HG02970 (cell line): ENCODE measurements around the gene GORASP1.

Source experiments
- ATAC-seq: cut with Tn5 transposase; IDR thresholded peaks from one replicate; pipeline ENCODE4 v1.9.1; 2021; ENCODE audit warnings: mild to moderate bottlenecking, moderate library complexity, moderate number of reproducible peaks; ENCODE audit not compliant: unreplicated experiment, low FRiP score

Gene GORASP1

GRCh38 chr3:39126532-39127071 is 19.2 kb upstream of the GORASP1 start:
- no peak for ATAC-seq

GRCh38 chr3:39125841-39126500 is 18.5 kb upstream of the GORASP1 start:
- ATAC-seq = no peak

DNA sequence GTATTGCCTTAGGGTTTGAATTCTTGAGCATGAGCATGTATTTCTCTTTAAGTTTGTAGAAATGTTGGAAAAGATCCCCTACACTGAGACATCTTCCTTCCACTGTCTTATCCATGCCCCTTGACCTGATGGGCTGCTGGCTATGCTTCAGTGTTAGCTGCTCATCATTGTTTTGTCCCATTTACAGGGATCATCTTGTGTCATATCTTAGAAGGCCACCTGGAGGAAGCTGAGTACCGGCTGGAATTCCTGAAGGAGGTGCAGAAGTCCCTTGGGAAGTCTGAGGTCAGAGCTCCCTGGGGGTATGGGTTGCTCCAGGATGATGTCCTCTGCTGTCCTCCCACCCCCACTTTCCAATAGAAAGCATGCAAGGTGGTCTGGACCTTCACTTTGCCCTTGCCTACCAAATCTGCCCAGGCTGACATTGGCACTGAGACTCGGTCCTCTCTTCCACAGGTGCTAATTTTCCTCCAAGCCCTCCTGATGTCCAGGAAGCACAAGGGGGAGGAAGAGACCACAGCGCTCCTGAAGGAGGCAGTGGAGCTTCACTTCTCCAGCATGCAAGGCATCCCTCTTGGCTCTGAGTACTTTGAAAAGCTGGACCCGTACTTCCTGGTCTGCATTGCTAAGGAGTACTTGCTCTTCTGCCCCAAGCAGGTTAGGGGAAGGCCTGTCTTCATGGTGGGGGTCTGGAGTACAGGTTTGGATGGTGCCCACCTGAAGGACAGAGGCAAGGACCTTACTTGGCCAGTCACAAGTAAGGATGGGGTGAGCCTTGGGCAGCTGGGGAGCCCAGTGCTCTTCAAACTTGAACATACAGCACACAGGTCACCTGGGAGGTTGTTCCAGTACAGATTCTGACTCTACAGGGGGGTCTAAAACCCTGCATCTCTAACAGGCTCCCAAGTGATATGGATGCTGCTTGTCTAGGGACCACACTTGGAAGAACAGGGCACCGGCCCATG is 17.7 kb upstream of the GORASP1 start:
- ATAC-seq = no peak

GRCh38 chr3:39122813-39123212 is 15.4 kb upstream of the GORASP1 start:
- no peak for ATAC-seq

DNA sequence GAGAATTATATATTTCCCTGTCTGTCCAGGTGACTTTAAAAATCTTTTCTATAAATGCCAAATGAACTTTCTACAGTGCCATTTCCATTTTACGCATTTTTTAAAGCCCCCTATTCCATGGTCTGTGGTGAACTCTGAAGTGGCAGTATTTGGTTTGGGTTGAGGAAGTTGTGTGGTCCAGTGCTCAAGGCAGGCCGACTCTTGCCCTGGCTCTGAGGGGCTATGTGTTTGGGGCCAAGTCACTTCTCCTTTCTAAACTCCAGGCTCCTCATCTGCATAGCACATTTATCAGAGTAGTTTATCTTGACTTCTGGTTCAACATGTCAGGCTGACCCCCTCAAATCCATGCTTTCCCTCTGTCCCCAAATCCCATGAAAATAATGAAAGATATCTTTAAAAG is 14.2 kb upstream of the GORASP1 start:
- no peak for ATAC-seq

DNA sequence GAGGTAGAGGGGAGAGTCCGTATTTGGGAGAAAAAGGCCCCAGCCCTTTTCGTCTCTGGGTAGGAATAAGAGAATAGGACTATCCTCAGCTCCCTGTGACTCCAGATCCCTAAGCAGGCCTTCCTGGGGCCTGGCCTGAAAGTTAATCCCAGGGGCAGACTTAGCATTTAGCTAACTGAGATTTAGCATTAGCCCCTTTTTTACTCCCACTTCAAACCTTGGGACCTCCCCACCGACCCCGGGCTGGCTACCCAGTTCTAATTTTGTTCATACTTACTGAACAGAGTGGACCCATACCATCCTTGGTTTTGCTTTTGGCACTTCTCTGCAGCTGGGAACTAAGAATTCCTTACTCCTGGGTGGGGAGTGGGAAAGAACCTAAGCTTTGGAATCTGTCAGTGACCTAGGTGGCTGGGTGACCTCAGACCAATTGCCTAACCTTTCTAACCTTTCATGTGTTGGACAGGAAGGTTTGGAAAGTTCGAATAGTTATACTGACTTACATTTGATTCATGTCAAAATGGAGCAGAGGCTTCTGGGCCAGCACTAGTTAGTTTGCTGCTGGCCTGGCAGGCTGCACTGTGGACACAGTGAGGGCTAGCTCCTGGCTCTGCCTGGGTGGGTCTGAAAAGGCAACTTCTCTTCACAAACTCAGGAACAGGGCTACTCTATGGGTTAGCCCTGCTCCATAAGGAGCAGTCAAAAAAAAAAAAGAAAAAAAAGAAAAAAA is 11.7 kb upstream of the GORASP1 start:
- no peak for ATAC-seq

DNA sequence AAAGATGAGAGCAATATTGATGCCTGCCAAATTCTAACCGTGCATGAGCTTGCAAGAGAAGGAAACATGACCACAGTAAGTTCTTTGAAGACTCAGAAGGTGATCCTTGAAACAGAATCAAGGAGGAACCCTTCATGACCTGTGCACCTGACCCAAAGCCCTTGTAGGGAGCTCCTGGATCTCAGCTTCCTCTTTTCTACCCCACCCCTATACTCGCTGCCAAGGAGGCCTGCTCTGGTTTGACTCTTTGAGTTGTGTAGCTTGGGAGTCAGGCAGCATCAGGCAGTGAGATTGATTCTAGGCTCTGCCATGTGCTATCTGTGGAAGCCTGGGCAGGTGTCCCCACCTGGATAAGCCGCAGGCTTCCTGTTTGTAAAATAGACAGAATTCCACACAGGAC is 10.7 kb upstream of the GORASP1 start:
- no peak for ATAC-seq

GRCh38 chr3:39115870-39116269 is 8.4 kb upstream of the GORASP1 start:
- ATAC-seq = no peak

- ATAC-seq = no peak
Observed at GRCh38 chr3:39114456-39114855, 7.0 kb upstream of the GORASP1 start.

DNA sequence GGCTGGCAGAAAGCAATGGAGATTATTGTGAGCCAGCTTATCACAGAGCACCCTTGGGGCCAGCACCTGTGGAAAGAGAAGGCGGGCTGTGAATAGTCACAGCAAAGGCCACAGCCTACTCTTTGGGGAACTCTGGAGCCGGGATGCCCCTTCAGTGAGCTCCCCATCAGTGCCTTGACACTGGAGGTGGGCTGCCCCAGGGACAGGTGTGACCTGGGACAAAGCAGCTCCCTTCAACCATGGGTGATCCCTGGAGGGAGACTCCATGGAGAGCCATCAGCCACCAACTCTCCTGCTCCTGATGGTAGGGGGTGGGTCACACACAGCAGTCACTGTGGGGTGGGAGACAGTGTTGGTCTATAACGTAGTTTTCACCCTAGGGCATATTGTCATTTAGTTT is 5.9 kb upstream of the GORASP1 start:
- ATAC-seq = no peak

GRCh38 chr3:39112535-39112934 is 5.1 kb upstream of the GORASP1 start:
- no peak for ATAC-seq

- no peak for ATAC-seq
Observed at GRCh38 chr3:39112113-39112512, 4.7 kb upstream of the GORASP1 start.

DNA sequence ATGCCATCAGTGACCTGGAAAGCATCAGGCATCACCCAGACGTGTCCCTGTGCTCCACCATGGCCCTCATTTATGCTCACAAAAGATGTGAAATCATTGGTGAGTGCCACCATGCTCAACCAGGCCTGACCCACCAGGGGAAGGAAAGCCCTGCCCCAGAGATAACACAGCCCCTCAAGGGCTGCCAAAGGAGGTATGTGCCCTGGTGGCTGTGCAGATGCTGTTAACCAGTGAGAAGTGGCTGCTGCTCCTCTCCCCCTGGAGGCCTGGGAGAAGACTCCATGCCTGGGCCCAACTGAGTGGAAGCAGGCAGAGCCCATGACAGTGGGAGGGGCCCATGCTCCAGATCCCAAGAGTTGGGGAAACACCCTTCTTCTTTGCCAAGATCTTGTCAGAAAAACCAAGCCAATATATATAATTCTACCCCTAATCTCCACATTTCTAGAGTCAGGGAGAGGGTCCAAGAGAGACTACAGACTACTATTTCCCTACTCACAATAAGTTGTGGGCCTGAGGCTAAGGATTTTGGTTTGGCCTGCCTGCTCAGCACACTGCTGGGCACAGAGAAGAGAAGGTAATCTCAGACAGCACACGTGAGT is 2.7 kb upstream of the GORASP1 start:
- no peak for ATAC-seq

DNA sequence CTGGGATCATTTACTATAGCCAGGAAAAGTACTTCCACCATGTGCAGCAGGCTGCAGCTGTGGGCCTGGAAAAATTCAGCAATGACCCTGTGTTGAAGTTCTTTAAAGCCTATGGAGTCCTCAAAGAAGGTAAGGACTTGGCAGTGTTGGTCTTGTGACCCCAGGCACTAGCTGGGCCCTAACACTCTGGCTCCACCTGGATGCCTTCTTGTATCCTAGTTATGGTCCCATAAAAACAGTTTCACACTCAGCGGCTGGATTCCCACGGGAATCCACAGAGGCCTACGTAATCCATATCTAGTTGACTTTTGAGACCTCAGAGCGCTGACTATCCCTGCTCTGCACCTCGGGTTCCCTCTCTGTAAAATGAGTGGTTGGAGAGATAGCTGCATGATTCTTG is 1.7 kb upstream of the GORASP1 start:
- no peak for ATAC-seq

DNA sequence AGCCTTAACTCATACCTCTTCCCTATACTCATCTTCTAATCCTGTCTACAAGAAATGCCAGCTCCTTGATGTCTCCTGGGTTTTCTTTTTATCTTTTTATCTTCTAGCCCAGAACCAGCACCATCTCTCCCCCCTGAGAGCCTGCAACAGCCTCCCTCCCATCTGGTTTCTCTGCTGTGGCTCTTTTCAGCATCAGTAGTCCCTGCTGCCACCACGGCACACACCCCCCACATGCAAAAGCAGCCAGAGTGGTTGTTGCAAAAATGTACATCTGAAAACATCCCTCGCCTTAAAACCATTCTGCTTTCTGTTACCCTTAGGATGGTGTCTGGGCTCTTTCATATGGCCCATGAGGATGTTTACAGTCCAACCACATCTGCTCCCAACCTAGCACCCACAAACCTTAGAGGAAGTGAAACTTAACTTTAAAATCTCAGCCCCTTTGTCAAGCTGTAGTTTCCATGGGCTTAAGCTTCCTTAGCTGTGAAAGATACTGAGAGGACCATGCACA is 828 bp upstream of the GORASP1 start:
- peak; percentile 63 for ATAC-seq

GRCh38 chr3:39106851-39107387 is 508 bp downstream of the GORASP1 start:
- ATAC-seq = no peak

- ATAC-seq = no peak
Observed at GRCh38 chr3:39106281-39106811, 1.1 kb downstream of the GORASP1 start.

DNA sequence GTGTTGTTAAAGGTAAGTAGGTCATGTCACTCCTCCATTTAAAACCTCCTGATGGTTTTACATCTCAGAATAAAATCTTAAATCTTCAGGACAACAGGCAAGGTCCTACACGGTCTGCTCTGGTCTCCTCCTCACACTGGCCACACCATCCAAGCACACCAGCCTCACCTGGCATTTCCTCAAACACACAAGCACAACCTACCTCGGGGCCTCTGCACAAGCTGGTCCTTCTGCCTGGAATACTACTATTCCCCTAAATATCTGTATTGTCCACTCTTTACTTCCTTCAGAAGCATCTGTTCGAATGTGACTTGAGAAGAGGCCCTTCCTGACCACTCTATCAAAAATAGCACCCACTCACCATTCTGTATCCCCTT is 1.8 kb downstream of the GORASP1 start:
- ATAC-seq = no peak

DNA sequence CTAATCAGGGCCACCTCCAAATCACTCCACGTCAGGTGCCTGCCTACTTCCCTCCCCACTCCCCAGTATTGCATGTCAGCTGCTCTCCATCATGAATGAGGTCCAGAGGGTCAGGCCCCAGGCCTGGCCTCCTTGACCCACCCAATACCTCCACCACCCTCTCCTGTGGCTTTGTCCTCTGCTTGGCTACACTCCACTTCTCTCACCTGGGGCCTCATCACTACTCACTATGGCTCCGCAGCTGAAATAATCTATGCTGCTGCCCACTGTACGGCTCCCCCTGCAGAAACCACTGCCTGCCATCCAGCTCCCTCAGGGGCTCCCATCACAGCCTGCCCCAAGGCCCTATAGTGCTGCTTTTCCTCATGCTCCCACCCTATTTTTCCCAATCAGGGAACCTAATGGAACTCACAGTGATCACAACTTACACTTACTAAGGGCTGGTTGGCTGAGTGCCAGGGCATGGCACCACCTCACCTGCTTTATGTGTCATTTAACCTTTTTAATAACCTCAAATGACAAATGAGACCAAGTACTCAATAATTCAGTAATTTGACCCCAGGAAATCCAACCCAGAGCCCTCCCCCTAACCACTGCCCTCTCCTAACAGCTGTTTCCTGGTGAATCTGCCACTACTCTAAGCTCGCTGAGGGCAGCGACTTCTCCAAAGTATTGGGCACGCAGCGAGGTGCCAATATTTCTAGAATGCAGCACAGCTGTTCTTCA is 2.3 kb downstream of the GORASP1 start:
- ATAC-seq = no peak
